Endodermal cell (in vitro differentiated cells): Measurements from ENCODE around the gene IFNG-AS1. TPM values are rescaled to one million over a fixed set of nuclear protein-coding genes. Genes with fewer than 3 reads are reported as not detected.

Experiments used
- DNase-seq: peaks from one replicate; pipeline ENCODE4 v3.0.0-alpha.2; 2017
- H3K27ac ChIP-seq: 2 replicates; pipeline ENCODE4 v1.5.1; 2013; ENCODE audit warnings: mild to moderate bottlenecking, low read depth, low read length, moderate library complexity
- H3K27me3 ChIP-seq: 2 replicates; pipeline ENCODE4 v1.6.1; 2013; ENCODE audit warnings: mild to moderate bottlenecking, low read length, moderate library complexity; ENCODE audit not compliant: insufficient read depth, control insufficient read depth, poor library complexity, severe bottlenecking
- H3K36me3 ChIP-seq: 2 replicates; pipeline ENCODE4 v1.7.0; 2013; ENCODE audit warnings: mild to moderate bottlenecking, low read length, moderate library complexity; ENCODE audit not compliant: control insufficient read depth, insufficient read depth
- H3K4me1 ChIP-seq: one replicate; pipeline ENCODE4 v1.7.0; 2013; ENCODE audit warnings: low read length; ENCODE audit not compliant: control insufficient read depth, insufficient read depth
- H3K4me3 ChIP-seq: 2 replicates; pipeline ENCODE4 v1.5.1; 2013; ENCODE audit warnings: mild to moderate bottlenecking, low read length, moderate library complexity
- H3K9ac ChIP-seq: 2 replicates; pipeline ENCODE4 v1.6.1; 2013; ENCODE audit warnings: mild to moderate bottlenecking, low read length, moderate library complexity; ENCODE audit not compliant: poor library complexity, severe bottlenecking; ENCODE audit errors: extremely low read depth
- H3K9me3 ChIP-seq: 2 replicates; pipeline ENCODE4 v1.6.1; 2013; ENCODE audit warnings: mild to moderate bottlenecking, low read length, moderate library complexity; ENCODE audit not compliant: control insufficient read depth
- H3K27ac Mint-ChIP-seq: 2 replicates; pipeline ENCODE4 v1.8.0; 2020; ENCODE audit warnings: mixed read lengths
- H3K27me3 Mint-ChIP-seq: 2 replicates; pipeline ENCODE4 v1.8.0; 2021; ENCODE audit warnings: mild to moderate bottlenecking, mixed read lengths; ENCODE audit not compliant: insufficient read depth
- H3K36me3 Mint-ChIP-seq: 2 replicates; pipeline ENCODE4 v1.8.0; 2020; ENCODE audit warnings: low read depth, mixed read lengths
- H3K4me1 Mint-ChIP-seq: 2 replicates; pipeline ENCODE4 v1.8.0; 2020; ENCODE audit warnings: mixed read lengths
- H3K4me3 Mint-ChIP-seq: 2 replicates; pipeline ENCODE4 v1.8.0; 2020; ENCODE audit warnings: mild to moderate bottlenecking, moderate library complexity, mixed read lengths
- H3K9me3 Mint-ChIP-seq: 2 replicates; pipeline ENCODE4 v1.8.0; 2020; ENCODE audit warnings: mild to moderate bottlenecking, mixed read lengths
- CTCF ChIP-seq: fragments of 200-600 bp; sonication (generic); conservative IDR thresholded peaks from 2 replicates; pipeline ENCODE4 v1.5.0; 2021; ENCODE audit warnings: antibody characterized with exemption, mild to moderate bottlenecking
- WGBS, 2 experiments: methylation state at CpG; one replicate each; pipeline versions ENCODE4 v1.1.5 to v1.1.7; 2013; ENCODE audit warnings: missing lambda C conversion rate in 2 of 2, mixed read lengths in 1 of 2; ENCODE audit not compliant: insufficient coverage in 1 of 2, insufficient read length in 1 of 2; 5-methylcytosine and 5-hydroxymethylcytosine counted together
- total RNA-seq, 2 donors: library from RNA; stranded (reverse); fragmentation: NEBNext Ultra II Directional in 1 of 2; extraction: Animal tissue kit (Norgen Biotek cat#: 25700) in 1 of 2; gene quantifications; 2 replicates in 1 of 2; 3 replicates in 1 of 2; pipeline ENCODE4 v1.2.1, GENCODE V29; 2021

IFNG-AS1 gene
- total RNA-seq, 2 donors from 2014 or later: not detected

GRCh38 chr12:67942724-67943123 lies 46.5 kb upstream of the IFNG-AS1 start:
- Mint-ChIP-seq H3K4me1 (peaks cover 39% of the 10 kb centered on the region), H3K4me3 (no peak overlapping the region), H3K36me3 (no peaks in the 10 kb centered on the region), H3K27me3 (peaks cover 13% of the 10 kb centered on the region), H3K27ac (no peak overlapping the region), H3K9me3 (no peaks in the 10 kb centered on the region)
- peak overlapping the region; percentile 6 for H3K4me3 ChIP-seq
- WGBS, 2 experiments: 69 to 92% methylated on average over 2 to 3 of the region's 3 CpGs
- H3K4me1 ChIP-seq: peaks cover 24% of the 10 kb centered on the region
- H3K9ac ChIP-seq: no peak overlapping the region
- no peaks in the 10 kb centered on the region for H3K27me3 ChIP-seq
- DNase-seq: peak; percentile 45
- no peaks in the 10 kb centered on the region for H3K9me3 ChIP-seq
- H3K36me3 ChIP-seq: no peaks in the 10 kb centered on the region
- no peak for TF ChIP-seq CTCF
- no peak overlapping the region for H3K27ac ChIP-seq

- Mint-ChIP-seq H3K4me1 (peaks cover 39% of the 10 kb centered on the region), H3K9me3 (no peaks in the 10 kb centered on the region), H3K27me3 (peaks cover 9% of the 10 kb centered on the region), H3K4me3 (no peak overlapping the region), H3K27ac (no peak overlapping the region), H3K36me3 (no peaks in the 10 kb centered on the region)
- H3K4me3 ChIP-seq: no peak overlapping the region
- H3K27me3 ChIP-seq: no peaks in the 10 kb centered on the region
- H3K4me1 ChIP-seq: peaks cover 24% of the 10 kb centered on the region
- peak; percentile 87 for DNase-seq
- no peaks in the 10 kb centered on the region for H3K36me3 ChIP-seq
- TF ChIP-seq CTCF: peak; percentile 88
- no peaks in the 10 kb centered on the region for H3K9me3 ChIP-seq
- H3K9ac ChIP-seq: no peak overlapping the region
- no peak overlapping the region for H3K27ac ChIP-seq
- WGBS, 2 experiments: 25% methylated on average over 5 of the region's 5 CpGs; no CpG with 5 or more reads in 1 of the 2 experiments
Observed at GRCh38 chr12:67943141-67943892, 45.9 kb upstream of the IFNG-AS1 start.

GRCh38 chr12:67944093-67944492 lies 45.2 kb upstream of the IFNG-AS1 start:
- Mint-ChIP-seq H3K27me3 (peaks cover 8% of the 10 kb centered on the region), H3K36me3 (no peaks in the 10 kb centered on the region), H3K9me3 (no peaks in the 10 kb centered on the region), H3K27ac (no peak overlapping the region), H3K4me1 (peaks cover 39% of the 10 kb centered on the region), H3K4me3 (no peak overlapping the region)
- WGBS, 2 experiments: 93 to 94% methylated on average over 2 to 5 of the region's 5 CpGs
- Histone ChIP-seq H3K9me3 (no peaks in the 10 kb centered on the region), H3K27ac (no peak overlapping the region), H3K27me3 (no peaks in the 10 kb centered on the region), H3K4me1 (peaks cover 24% of the 10 kb centered on the region), H3K4me3 (no peak overlapping the region), H3K36me3 (no peaks in the 10 kb centered on the region), H3K9ac (no peak overlapping the region)
- TF ChIP-seq CTCF: no peak
- DNase-seq: no peak
